Activated naive CD8-positive, alpha-beta T cell treated with anti-CD3 and anti-CD28 coated beads for 36 hours (primary cell): ENCODE data around the gene SLC66A2. TPM values are rescaled to one million over a fixed set of nuclear protein-coding genes. Genes with fewer than 3 reads are reported as not detected.
"Not testable (repeated sequence)": the region's sequence is repeated elsewhere in the genome, so short reads cannot be mapped to it uniquely, and the experiment has no call there.

Experiments used
- DNase-seq: peaks from one replicate; pipeline ENCODE4 v3.0.0; 2021
- H3K27ac Mint-ChIP-seq: one replicate; pipeline ENCODE4 v1.8.0; 2022; ENCODE audit warnings: mild to moderate bottlenecking, moderate library complexity, mixed read lengths
- H3K27me3 Mint-ChIP-seq: one replicate; pipeline ENCODE4 v1.8.0; 2022; ENCODE audit warnings: mild to moderate bottlenecking, mixed read lengths
- H3K36me3 Mint-ChIP-seq: one replicate; pipeline ENCODE4 v1.8.0; 2021; ENCODE audit warnings: mild to moderate bottlenecking, mixed read lengths
- H3K4me1 Mint-ChIP-seq: one replicate; pipeline ENCODE4 v1.8.0; 2021; ENCODE audit warnings: mixed read lengths
- H3K4me3 Mint-ChIP-seq: one replicate; pipeline ENCODE4 v1.8.0; 2022; ENCODE audit warnings: mild to moderate bottlenecking, moderate library complexity, mixed read lengths
- H3K9me3 Mint-ChIP-seq: one replicate; pipeline ENCODE4 v1.8.0; 2022; ENCODE audit warnings: mixed read lengths
- total RNA-seq, 2 experiments: library from RNA; stranded (reverse); gene quantifications; one replicate each; pipeline ENCODE4 v1.2.3, GENCODE V29; 2021

SLC66A2 gene
- total RNA-seq = 10 to 100 TPM; 30.0 to 30.2 TPM

DNA sequence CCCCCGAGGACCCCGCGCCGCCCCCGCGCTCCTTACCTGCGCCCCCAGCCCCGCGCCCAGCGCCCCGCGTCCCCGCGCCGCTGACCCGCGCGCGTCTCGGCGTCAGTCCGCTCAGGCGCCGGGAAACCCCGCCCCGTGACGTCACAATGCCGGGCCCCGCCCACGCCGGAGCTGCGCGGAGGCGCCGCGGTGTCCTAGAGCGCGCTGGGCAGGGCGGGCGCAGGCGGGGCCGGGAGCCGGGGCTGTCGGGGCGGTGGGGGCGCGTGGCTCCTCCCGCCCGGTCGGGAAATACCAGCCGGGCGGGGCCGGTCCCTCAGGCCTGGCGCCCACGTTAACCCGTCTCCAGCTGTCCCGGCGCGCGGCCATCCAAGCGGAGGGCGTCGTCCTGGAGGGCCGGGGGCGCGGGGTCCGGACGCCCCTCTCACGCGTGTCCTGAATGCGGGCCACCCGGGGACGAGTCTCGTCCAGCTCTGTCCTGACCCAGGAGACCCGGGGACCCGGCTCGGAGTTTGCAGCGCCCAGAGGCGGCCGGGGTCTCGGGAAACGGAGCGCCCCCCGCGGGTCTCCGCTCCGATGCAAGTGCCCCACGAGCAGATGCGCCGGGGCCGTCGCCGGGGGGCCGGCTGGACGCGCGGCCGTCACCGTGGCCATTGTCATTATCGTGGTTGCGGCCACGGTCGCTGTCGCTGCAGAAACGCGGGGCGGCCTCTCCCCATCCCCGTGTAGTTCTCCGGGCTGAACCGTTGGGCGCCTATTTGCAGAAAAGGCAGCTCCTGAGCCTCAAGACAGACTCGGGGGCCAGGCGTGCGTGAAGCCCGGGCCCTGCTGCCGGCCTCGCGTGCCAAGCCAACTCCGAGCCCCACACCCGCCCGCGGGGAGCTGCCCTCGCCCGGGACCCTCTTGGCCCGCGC is at the start of gene SLC66A2:
Gene SLC66A2 (minus strand): TSS at position 109 of the 911 bp plus-strand sequence. CDS start 727 bp downstream, outside the sequence.
- peak; percentile 93 for DNase-seq
- H3K36me3 Mint-ChIP-seq = peaks cover 11% of the 10 kb centered on the region
- peak within 1 kb of the TSS; percentile 54 for H3K27ac Mint-ChIP-seq
- H3K4me3 Mint-ChIP-seq = peak within 1 kb of the TSS; percentile 84
- no peaks in the 10 kb centered on the region for H3K27me3 Mint-ChIP-seq
- peaks cover 19% of the 10 kb centered on the region for H3K4me1 Mint-ChIP-seq
- no peaks in the 10 kb centered on the region for H3K9me3 Mint-ChIP-seq

DNA sequence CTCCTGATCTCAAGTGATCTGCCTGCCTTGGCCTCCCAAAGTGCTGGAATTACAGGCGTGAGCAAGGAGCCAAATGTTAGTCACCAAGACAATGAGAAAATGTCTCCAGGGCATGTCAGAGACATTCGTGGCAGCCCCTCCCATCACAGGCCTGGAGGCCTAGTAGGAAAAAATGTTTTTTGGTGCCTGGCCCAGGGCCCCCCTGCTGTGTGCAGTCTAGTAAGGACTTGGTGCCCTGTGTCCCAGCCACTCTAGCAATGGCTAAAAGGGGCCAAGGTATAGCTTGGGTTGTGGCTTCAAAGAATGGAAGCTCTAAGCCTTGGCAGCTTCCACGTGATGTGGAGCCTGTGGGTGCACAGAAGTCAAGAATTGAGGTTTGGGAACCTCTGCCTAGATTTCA is 49.4 kb upstream of the SLC66A2 start:
- Mint-ChIP-seq H3K4me3 (no peak overlapping the region), H3K36me3 (peaks cover 12% of the 10 kb centered on the region), H3K9me3 (peaks cover 12% of the 10 kb centered on the region), H3K4me1 (no peaks in the 10 kb centered on the region), H3K27ac (no peak overlapping the region), H3K27me3 (no peaks in the 10 kb centered on the region)
- no peak for DNase-seq

- H3K4me3 Mint-ChIP-seq, H3K27me3 Mint-ChIP-seq, H3K4me1 Mint-ChIP-seq, H3K27ac Mint-ChIP-seq, DNase-seq: not testable (repeated sequence)
- Mint-ChIP-seq H3K36me3 (peaks cover 12% of the 10 kb centered on the region), H3K9me3 (peaks cover 12% of the 10 kb centered on the region)
Observed at GRCh38 chr18:79999701-80000100, 48.2 kb upstream of the SLC66A2 start.

DNA sequence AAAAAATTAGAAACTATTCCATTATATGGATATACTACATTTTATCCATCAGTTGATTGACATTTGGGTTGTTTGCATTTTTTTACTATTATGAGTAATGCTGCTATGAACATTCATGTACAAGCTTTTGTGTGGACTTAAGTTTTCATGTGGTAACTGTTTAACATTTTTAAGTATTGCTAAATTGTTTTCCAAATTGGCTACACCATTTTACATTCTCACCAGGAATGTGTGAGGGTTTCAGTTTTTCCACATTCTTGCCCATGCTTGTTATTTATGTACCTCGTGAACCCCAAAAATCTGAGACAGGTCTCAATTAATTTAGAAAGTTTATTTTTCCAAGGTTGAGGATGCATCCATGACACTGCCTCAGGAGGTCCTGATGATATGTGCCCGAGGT is 40.0 kb upstream of the SLC66A2 start:
- Mint-ChIP-seq H3K4me3 (no peak overlapping the region), H3K27me3 (no peaks in the 10 kb centered on the region), H3K4me1 (peaks cover 10% of the 10 kb centered on the region), H3K9me3 (no peaks in the 10 kb centered on the region), H3K36me3 (peaks cover 6% of the 10 kb centered on the region), H3K27ac (no peak overlapping the region)
- DNase-seq = no peak

GRCh38 chr18:79989195-79989497 is 37.7 kb upstream of the SLC66A2 start:
- H3K4me1 Mint-ChIP-seq = peaks cover 31% of the 10 kb centered on the region
- H3K27me3 Mint-ChIP-seq = no peaks in the 10 kb centered on the region
- H3K36me3 Mint-ChIP-seq = peaks cover 21% of the 10 kb centered on the region
- peak overlapping the region; percentile 95 for H3K27ac Mint-ChIP-seq
- no peaks in the 10 kb centered on the region for H3K9me3 Mint-ChIP-seq
- no peak for DNase-seq
- peak overlapping the region; percentile 95 for H3K4me3 Mint-ChIP-seq

DNA sequence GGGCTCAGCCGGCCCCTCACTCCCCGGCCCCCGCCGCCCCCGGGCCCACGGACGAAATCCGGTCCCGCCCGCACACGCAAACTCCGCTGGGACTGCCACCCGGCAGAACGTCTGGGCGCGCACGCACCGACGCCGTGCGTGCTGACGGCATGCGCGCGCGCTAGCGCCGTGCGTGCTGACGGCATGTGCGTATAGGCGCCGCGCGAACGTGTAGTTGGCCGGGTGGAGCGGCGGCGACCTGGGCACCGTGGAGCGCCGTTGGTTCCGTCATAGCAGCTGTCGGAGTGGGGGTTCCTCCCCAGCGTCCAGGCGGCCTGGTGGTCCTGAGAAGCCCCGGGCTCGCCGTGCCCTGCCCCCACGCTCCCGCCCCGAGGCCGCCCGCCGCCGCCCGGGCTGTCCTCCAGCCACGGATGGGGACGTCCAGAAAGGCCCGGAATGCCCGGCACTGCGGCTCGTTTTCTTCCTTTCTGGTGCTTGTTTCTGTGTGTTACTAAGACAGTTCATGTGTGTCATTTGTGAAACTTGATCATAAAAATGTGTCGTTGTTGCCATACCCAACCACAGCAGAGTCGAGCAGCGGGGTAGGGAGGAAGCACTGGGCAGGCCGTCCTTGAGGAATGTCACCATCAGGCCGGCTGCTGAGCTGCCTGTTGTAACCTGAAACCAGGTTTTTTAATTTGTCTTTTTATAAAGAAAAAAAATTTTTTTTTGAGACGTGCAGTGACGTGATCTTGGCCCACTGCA is 37.2 kb upstream of the SLC66A2 start, which contains the start of gene TXNL4A:
Gene TXNL4A (minus strand): TSS at position 113 of the 744 bp plus-strand sequence. CDS start 171 bp downstream, outside the sequence.
- Mint-ChIP-seq H3K4me1 (peaks cover 37% of the 10 kb centered on the region), H3K4me3 (peak within 1 kb of the TSS; percentile 95), H3K36me3 (peaks cover 26% of the 10 kb centered on the region), H3K27me3 (no peaks in the 10 kb centered on the region), H3K27ac (peak within 1 kb of the TSS; percentile 95), H3K9me3 (no peaks in the 10 kb centered on the region)
- DNase-seq = peak; percentile 89

- Mint-ChIP-seq H3K27me3 (no peaks in the 10 kb centered on the region), H3K4me1 (peaks cover 40% of the 10 kb centered on the region), H3K36me3 (peaks cover 31% of the 10 kb centered on the region), H3K27ac (peak overlapping the region; percentile 90), H3K9me3 (no peaks in the 10 kb centered on the region), H3K4me3 (peak overlapping the region; percentile 95)
- peak; percentile 79 for DNase-seq
Observed at GRCh38 chr18:79988071-79988450, 36.6 kb upstream of the SLC66A2 start.

GRCh38 chr18:79987566-79987965 is 36.1 kb upstream of the SLC66A2 start:
- Mint-ChIP-seq H3K36me3 (peaks cover 33% of the 10 kb centered on the region), H3K9me3 (no peaks in the 10 kb centered on the region), H3K27ac (peak overlapping the region; percentile 90), H3K4me1 (peaks cover 44% of the 10 kb centered on the region), H3K4me3 (peak overlapping the region; percentile 95), H3K27me3 (no peaks in the 10 kb centered on the region)
- no peak for DNase-seq

DNA sequence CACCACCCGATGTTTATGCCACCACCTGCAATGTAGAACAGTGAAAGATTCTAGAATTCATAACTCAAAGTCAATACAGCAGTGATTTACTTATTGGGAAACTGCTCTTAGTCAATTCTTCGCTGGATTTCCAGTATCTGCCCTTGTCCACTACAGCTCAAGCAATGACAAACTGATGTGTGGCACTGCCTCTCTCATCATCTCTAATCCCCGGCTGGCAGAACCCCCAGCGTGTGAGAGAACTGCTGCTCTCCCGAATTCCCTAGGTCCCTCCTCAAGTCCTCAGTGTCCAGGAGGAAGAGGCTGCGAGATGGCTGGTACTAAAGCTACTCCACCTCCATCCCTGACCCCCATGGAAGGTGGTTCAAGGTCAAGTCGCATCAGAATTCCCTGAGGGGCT is 35.3 kb upstream of the SLC66A2 start:
- H3K36me3 Mint-ChIP-seq = peaks cover 42% of the 10 kb centered on the region
- H3K4me3 Mint-ChIP-seq = peak overlapping the region; percentile 95
- peak overlapping the region; percentile 65 for H3K27ac Mint-ChIP-seq
- H3K9me3 Mint-ChIP-seq = no peaks in the 10 kb centered on the region
- peaks cover 52% of the 10 kb centered on the region for H3K4me1 Mint-ChIP-seq
- DNase-seq = no peak
- no peaks in the 10 kb centered on the region for H3K27me3 Mint-ChIP-seq

DNA sequence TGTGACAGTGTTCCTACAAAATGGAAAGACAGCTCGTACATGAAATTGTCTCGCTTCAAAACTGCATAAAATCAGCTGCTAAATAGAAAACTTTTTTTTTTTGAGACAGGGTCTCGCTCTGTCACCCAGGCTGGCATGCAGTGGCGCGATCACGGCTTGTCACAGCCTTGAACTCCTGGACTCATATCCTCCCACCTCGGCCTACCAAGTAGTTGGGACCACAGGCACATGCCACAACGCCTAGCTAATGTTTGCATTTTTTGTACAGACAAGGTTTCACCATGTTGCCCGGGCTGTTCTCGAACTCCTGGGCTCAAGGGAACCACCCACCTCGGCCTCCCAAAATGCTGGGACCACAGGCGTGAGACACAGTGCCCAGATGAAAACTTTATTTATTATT is 33.7 kb upstream of the SLC66A2 start:
- peak overlapping the region; percentile 19 for H3K4me3 Mint-ChIP-seq
- DNase-seq = no peak
- H3K27me3 Mint-ChIP-seq = no peaks in the 10 kb centered on the region
- no peak overlapping the region for H3K27ac Mint-ChIP-seq
- H3K9me3 Mint-ChIP-seq = no peaks in the 10 kb centered on the region
- peaks cover 62% of the 10 kb centered on the region for H3K4me1 Mint-ChIP-seq
- peaks cover 49% of the 10 kb centered on the region for H3K36me3 Mint-ChIP-seq

- no peaks in the 10 kb centered on the region for H3K9me3 Mint-ChIP-seq
Observed at GRCh38 chr18:79983793-79984192, 32.3 kb upstream of the SLC66A2 start.

DNA sequence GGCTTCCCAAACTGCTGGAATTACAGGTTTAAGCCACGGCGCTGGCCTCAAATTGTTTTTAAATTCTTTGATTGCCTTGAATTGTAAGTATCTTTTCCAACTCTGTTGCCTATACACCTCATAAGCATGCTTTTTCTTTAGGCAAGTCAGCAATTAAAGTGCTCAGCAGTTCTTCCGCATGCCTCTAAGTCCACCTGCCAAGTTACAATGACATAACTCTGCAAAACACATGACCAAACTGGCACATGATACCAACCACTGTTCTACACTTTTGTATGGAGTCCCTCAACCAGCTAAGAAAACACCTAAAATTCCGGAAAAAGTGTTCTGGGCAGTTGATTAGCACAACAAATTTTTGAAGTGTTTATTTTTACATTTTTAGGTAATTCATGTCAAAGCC is 31.8 kb upstream of the SLC66A2 start:
- DNase-seq = no peak
- Mint-ChIP-seq H3K9me3 (no peaks in the 10 kb centered on the region), H3K4me3 (peak overlapping the region; percentile 4), H3K27ac (peak overlapping the region; percentile 16), H3K36me3 (peaks cover 57% of the 10 kb centered on the region), H3K4me1 (peaks cover 69% of the 10 kb centered on the region), H3K27me3 (no peaks in the 10 kb centered on the region)

More at GRCh38 chr18:79983793-79984192, 32.3 kb upstream of the SLC66A2 start:
- peaks cover 69% of the 10 kb centered on the region for H3K4me1 Mint-ChIP-seq
- H3K27me3 Mint-ChIP-seq = no peaks in the 10 kb centered on the region
- peaks cover 57% of the 10 kb centered on the region for H3K36me3 Mint-ChIP-seq
- DNase-seq = no peak
- H3K27ac Mint-ChIP-seq = peak overlapping the region; percentile 77
- peak overlapping the region; percentile 69 for H3K4me3 Mint-ChIP-seq

- Mint-ChIP-seq H3K4me1 (peaks cover 73% of the 10 kb centered on the region), H3K27ac (peak overlapping the region; percentile 67), H3K27me3 (no peaks in the 10 kb centered on the region), H3K4me3 (no peak overlapping the region), H3K36me3 (peaks cover 57% of the 10 kb centered on the region), H3K9me3 (no peaks in the 10 kb centered on the region)
- peak; percentile 26 for DNase-seq
Observed at GRCh38 chr18:79982736-79983135, 31.3 kb upstream of the SLC66A2 start.

DNA sequence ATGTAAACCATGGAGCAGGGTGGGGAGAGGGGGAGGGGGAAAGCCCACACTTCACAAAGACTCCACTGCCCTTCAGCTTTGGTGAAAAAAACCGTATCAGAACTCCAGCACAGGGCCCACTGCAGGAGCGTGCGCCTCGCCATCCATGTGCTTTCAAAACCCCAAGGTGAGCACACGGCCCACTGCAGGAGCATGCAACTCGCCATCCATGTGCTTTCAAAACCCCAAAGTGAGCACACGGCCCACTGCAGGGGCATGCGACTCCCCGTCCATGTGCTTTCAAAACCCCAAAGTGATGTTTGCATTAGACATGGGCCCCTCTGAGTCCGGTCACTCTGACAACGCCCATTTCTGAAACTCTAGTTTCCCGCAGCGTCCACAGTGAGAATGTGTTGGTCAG is 29.1 kb upstream of the SLC66A2 start:
- no peaks in the 10 kb centered on the region for H3K9me3 Mint-ChIP-seq
- H3K4me3 Mint-ChIP-seq = no peak overlapping the region
- no peak for DNase-seq
- H3K36me3 Mint-ChIP-seq = peaks cover 48% of the 10 kb centered on the region
- peaks cover 60% of the 10 kb centered on the region for H3K4me1 Mint-ChIP-seq
- peak overlapping the region; percentile 35 for H3K27ac Mint-ChIP-seq
- no peaks in the 10 kb centered on the region for H3K27me3 Mint-ChIP-seq

- H3K27me3 Mint-ChIP-seq = no peaks in the 10 kb centered on the region
- H3K36me3 Mint-ChIP-seq = peaks cover 44% of the 10 kb centered on the region
- H3K4me3 Mint-ChIP-seq = no peak overlapping the region
- DNase-seq = no peak
- peak overlapping the region; percentile 42 for H3K27ac Mint-ChIP-seq
- no peaks in the 10 kb centered on the region for H3K9me3 Mint-ChIP-seq
- H3K4me1 Mint-ChIP-seq = peaks cover 52% of the 10 kb centered on the region
Observed at GRCh38 chr18:79979843-79980242, 28.4 kb upstream of the SLC66A2 start.
